ENCODE results near the gene IFITM5.

DNA sequence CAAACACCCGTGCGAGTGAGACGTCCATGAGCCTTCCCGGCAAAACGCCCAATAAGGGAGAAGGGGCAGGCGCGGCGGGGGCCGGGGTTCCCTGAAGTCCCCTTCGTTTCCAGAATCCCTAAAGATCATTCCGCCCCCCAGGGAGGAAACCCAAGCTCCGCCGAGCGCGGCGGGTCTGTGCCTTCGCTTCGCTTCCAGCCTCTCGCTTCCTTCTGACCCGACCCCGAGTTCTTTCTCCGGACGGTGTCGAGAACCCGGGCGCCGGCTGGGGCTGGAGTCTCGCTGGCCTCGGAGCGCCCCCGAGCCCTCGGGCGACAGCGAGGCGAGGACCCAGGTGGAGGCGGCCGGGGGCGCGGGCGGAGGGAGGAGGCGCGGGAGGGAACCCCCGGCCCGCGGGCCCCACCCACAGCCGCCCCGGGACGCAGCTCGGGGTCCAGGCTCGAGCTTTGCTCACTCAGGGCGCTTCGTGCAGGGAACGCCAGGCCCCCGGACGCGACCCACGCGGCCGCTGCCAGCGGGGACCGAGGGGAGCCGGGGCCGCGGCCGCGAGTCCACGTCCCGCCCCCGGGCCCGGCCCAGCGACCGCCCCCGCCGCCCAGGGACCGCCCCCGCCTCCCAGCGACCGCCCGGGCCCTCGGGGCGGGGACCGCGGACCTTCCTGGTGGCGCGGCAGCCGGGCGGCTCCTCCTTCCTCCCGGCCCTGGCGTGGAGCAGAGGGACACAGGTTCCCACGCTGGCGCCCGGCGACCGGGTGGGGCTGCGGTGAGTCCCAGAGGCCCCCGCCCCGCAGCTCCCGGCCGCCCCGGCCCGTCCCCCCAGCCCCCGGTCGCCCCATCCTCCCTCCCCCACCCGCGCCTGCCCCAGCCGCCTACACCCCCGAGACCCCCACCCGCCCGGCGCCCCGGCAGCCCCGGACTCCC lies 10.6 kb downstream of the IFITM5 start, which contains the start of gene PGGHG:
- TF ChIP-seq, protein P1, sequence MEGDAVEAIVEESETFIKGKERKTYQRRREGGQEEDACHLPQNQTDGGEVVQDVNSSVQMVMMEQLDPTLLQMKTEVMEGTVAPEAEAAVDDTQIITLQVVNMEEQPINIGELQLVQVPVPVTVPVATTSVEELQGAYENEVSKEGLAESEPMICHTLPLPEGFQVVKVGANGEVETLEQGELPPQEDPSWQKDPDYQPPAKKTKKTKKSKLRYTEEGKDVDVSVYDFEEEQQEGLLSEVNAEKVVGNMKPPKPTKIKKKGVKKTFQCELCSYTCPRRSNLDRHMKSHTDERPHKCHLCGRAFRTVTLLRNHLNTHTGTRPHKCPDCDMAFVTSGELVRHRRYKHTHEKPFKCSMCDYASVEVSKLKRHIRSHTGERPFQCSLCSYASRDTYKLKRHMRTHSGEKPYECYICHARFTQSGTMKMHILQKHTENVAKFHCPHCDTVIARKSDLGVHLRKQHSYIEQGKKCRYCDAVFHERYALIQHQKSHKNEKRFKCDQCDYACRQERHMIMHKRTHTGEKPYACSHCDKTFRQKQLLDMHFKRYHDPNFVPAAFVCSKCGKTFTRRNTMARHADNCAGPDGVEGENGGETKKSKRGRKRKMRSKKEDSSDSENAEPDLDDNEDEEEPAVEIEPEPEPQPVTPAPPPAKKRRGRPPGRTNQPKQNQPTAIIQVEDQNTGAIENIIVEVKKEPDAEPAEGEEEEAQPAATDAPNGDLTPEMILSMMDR (IDR thresholded peaks at IDR 0.05 in 8 of 11, conservative IDR thresholded peaks at IDR 0.05 in 3 of 11), result no peak
- peak; percentile 72 to 85 (median 74) for TF ChIP-seq POLR2AphosphoS5 (IDR thresholded peaks at IDR 0.05)

Measured in spleen (tissue), 7 donors.